Activated naive CD8-positive, alpha-beta T cell treated with anti-CD3 and anti-CD28 coated beads, Interleukin-2, amount 10 ng/mL, durations not matched to agents 7 days and 5 days (primary cell): ENCODE measurements around the gene CHST13. TPM values are rescaled to one million over a fixed set of nuclear protein-coding genes. Genes with fewer than 3 reads are reported as not detected.

Experiments
- ATAC-seq: fragments of 150-1000 bp; cut with Tn5 transposase; one replicate; pipeline ENCODE4 v1.10.0; 2021; ENCODE audit warnings: low read depth, moderate library complexity
- POLR2A ChIA-PET: fragments of 350-600 bp; sonication (Branson Sonifier 250); formaldehyde crosslinking; loops from one replicate; lab custom pipeline; 2021; ENCODE audit warnings: antibody characterized with exemption; lab: Charles Lee
- DNase-seq: peaks from one replicate; pipeline ENCODE4 v3.0.0; 2021
- H3K27ac Mint-ChIP-seq: one replicate; pipeline ENCODE4 v1.8.0; 2022; ENCODE audit warnings: mild to moderate bottlenecking, mixed read lengths
- H3K27me3 Mint-ChIP-seq: one replicate; pipeline ENCODE4 v1.8.0; 2022; ENCODE audit warnings: mild to moderate bottlenecking, moderate library complexity, mixed read lengths
- H3K36me3 Mint-ChIP-seq: one replicate; pipeline ENCODE4 v1.8.0; 2021; ENCODE audit warnings: mild to moderate bottlenecking, mixed read lengths
- H3K4me1 Mint-ChIP-seq: one replicate; pipeline ENCODE4 v1.8.0; 2021; ENCODE audit warnings: mixed read lengths
- H3K4me3 Mint-ChIP-seq: one replicate; pipeline ENCODE4 v1.8.0; 2022; ENCODE audit warnings: mild to moderate bottlenecking, moderate library complexity, mixed read lengths
- H3K9me3 Mint-ChIP-seq: one replicate; pipeline ENCODE4 v1.8.0; 2021; ENCODE audit warnings: mixed read lengths
- total RNA-seq, 2 experiments: library from RNA; stranded (reverse); gene quantifications; one replicate each; pipeline ENCODE4 v1.2.3, GENCODE V29; 2021

The CHST13 gene
- total RNA-seq, 2 experiments from 2014 or later, result 0.28 TPM; not detected in 1

- POLR2A ChIA-PET, result interaction anchor here (1.1 kb wide), 1 partner anchor 14 kb away, joined by 3 read pairs; no protein-coding TSS in a partner anchor
- Mint-ChIP-seq H3K9me3 (no peaks in the 10 kb centered on the region), H3K36me3 (no peaks in the 10 kb centered on the region), H3K4me1 (peaks cover 10% of the 10 kb centered on the region), H3K27me3 (no peaks in the 10 kb centered on the region), H3K4me3 (no peak overlapping the region), H3K27ac (peak overlapping the region; percentile 48)
- DNase-seq (no peak), ATAC-seq (no peak)
These were observed 41.3 kb upstream of the CHST13 start for GRCh38 chr3:126482503-126483255.

GRCh38 chr3:126483321-126483761, 40.6 kb upstream of the CHST13 start:
- no peak overlapping the region for H3K4me3 Mint-ChIP-seq
- POLR2A ChIA-PET, result interaction anchor here (1.1 kb wide), 1 partner anchor 14 kb away, joined by 3 read pairs; no protein-coding TSS in a partner anchor
- no peak for ATAC-seq
- DNase-seq, result no peak
- peaks cover 10% of the 10 kb centered on the region for H3K4me1 Mint-ChIP-seq
- no peaks in the 10 kb centered on the region for H3K36me3 Mint-ChIP-seq
- no peak overlapping the region for H3K27ac Mint-ChIP-seq
- no peaks in the 10 kb centered on the region for H3K27me3 Mint-ChIP-seq
- H3K9me3 Mint-ChIP-seq, result no peaks in the 10 kb centered on the region

GRCh38 chr3:126484148-126484547, 39.8 kb upstream of the CHST13 start:
- POLR2A ChIA-PET, result no interaction called here
- peaks cover 10% of the 10 kb centered on the region for H3K4me1 Mint-ChIP-seq
- H3K9me3 Mint-ChIP-seq, result no peaks in the 10 kb centered on the region
- no peak for DNase-seq
- ATAC-seq, result no peak
- H3K27ac Mint-ChIP-seq, result no peak overlapping the region
- no peaks in the 10 kb centered on the region for H3K36me3 Mint-ChIP-seq
- no peak overlapping the region for H3K4me3 Mint-ChIP-seq
- H3K27me3 Mint-ChIP-seq, result no peaks in the 10 kb centered on the region

GRCh38 chr3:126484662-126485061, 39.3 kb upstream of the CHST13 start:
- peak overlapping the region; percentile 74 for H3K27ac Mint-ChIP-seq
- POLR2A ChIA-PET, result no interaction called here
- H3K9me3 Mint-ChIP-seq, result no peaks in the 10 kb centered on the region
- H3K36me3 Mint-ChIP-seq, result no peaks in the 10 kb centered on the region
- DNase-seq, result no peak
- ATAC-seq, result no peak
- H3K27me3 Mint-ChIP-seq, result no peaks in the 10 kb centered on the region
- H3K4me3 Mint-ChIP-seq, result no peak overlapping the region
- peaks cover 10% of the 10 kb centered on the region for H3K4me1 Mint-ChIP-seq

- Mint-ChIP-seq H3K4me3 (no peak overlapping the region), H3K27ac (no peak overlapping the region), H3K27me3 (no peaks in the 10 kb centered on the region), H3K9me3 (no peaks in the 10 kb centered on the region), H3K36me3 (no peaks in the 10 kb centered on the region), H3K4me1 (peaks cover 10% of the 10 kb centered on the region)
- ATAC-seq, result no peak
- DNase-seq, result no peak
- POLR2A ChIA-PET, result interaction anchor here (0.9 kb wide), 1 partner anchor 10 kb away, joined by 4 read pairs; the partner anchor contains the start of gene ZXDC
These were observed 38.6 kb upstream of the CHST13 start for GRCh38 chr3:126485176-126485897.

- Mint-ChIP-seq H3K9me3 (no peaks in the 10 kb centered on the region), H3K27me3 (no peaks in the 10 kb centered on the region), H3K36me3 (no peaks in the 10 kb centered on the region), H3K4me3 (no peak overlapping the region), H3K4me1 (peaks cover 10% of the 10 kb centered on the region), H3K27ac (no peak overlapping the region)
- POLR2A ChIA-PET, result interaction anchor here (0.9 kb wide), 1 partner anchor 11 kb away, joined by 4 read pairs; the partner anchor contains the start of gene ZXDC
- no peak for ATAC-seq
- no peak for DNase-seq
These were observed 38.0 kb upstream of the CHST13 start for GRCh38 chr3:126485956-126486355.

- no peak for DNase-seq
- Mint-ChIP-seq H3K9me3 (no peaks in the 10 kb centered on the region), H3K4me3 (no peak overlapping the region), H3K36me3 (no peaks in the 10 kb centered on the region), H3K4me1 (peaks cover 10% of the 10 kb centered on the region), H3K27me3 (no peaks in the 10 kb centered on the region), H3K27ac (peak overlapping the region; percentile 87)
- no peak for ATAC-seq
- POLR2A ChIA-PET, result interaction anchor here (1.1 kb wide), 1 partner anchor 10 kb away, joined by 3 read pairs; the partner anchor contains the start of gene ZXDC
These were observed 37.6 kb upstream of the CHST13 start for GRCh38 chr3:126486360-126486847.

GRCh38 chr3:126487151-126487771, 36.7 kb upstream of the CHST13 start:
- Mint-ChIP-seq H3K4me1 (peaks cover 10% of the 10 kb centered on the region), H3K4me3 (peak overlapping the region; percentile 49), H3K27ac (peak overlapping the region; percentile 87), H3K36me3 (no peaks in the 10 kb centered on the region), H3K9me3 (no peaks in the 10 kb centered on the region), H3K27me3 (no peaks in the 10 kb centered on the region)
- ATAC-seq (peak; percentile 83), DNase-seq (no peak)
- POLR2A ChIA-PET, result interaction anchor here (1.1 kb wide), 1 partner anchor 11 kb away, joined by 3 read pairs; the partner anchor contains the start of gene ZXDC

GRCh38 chr3:126488185-126488584, 35.8 kb upstream of the CHST13 start:
- Mint-ChIP-seq H3K9me3 (no peaks in the 10 kb centered on the region), H3K4me3 (no peak overlapping the region), H3K4me1 (peaks cover 10% of the 10 kb centered on the region), H3K27me3 (no peaks in the 10 kb centered on the region), H3K36me3 (no peaks in the 10 kb centered on the region), H3K27ac (no peak overlapping the region)
- POLR2A ChIA-PET, result no interaction called here
- ATAC-seq (no peak), DNase-seq (no peak)

- Mint-ChIP-seq H3K9me3 (no peaks in the 10 kb centered on the region), H3K4me1 (peaks cover 12% of the 10 kb centered on the region), H3K27ac (no peak overlapping the region), H3K4me3 (no peak overlapping the region), H3K27me3 (no peaks in the 10 kb centered on the region), H3K36me3 (no peaks in the 10 kb centered on the region)
- DNase-seq, result no peak
- ATAC-seq, result no peak
- POLR2A ChIA-PET, result no interaction called here
These were observed 34.9 kb upstream of the CHST13 start for GRCh38 chr3:126488886-126489569.

GRCh38 chr3:126490619-126491018, 33.3 kb upstream of the CHST13 start:
- POLR2A ChIA-PET, result no interaction called here

GRCh38 chr3:126491221-126492013, 32.5 kb upstream of the CHST13 start:
- no peaks in the 10 kb centered on the region for H3K27me3 Mint-ChIP-seq
- ATAC-seq (no peak), DNase-seq (no peak)
- H3K4me3 Mint-ChIP-seq, result no peak overlapping the region
- H3K27ac Mint-ChIP-seq, result no peak overlapping the region
- no peaks in the 10 kb centered on the region for H3K9me3 Mint-ChIP-seq
- no peaks in the 10 kb centered on the region for H3K36me3 Mint-ChIP-seq
- POLR2A ChIA-PET, result no interaction called here
- peaks cover 14% of the 10 kb centered on the region for H3K4me1 Mint-ChIP-seq

More at GRCh38 chr3:126490619-126491018, 33.3 kb upstream of the CHST13 start:
- Mint-ChIP-seq H3K9me3 (no peaks in the 10 kb centered on the region), H3K27ac (no peak overlapping the region), H3K36me3 (no peaks in the 10 kb centered on the region), H3K4me3 (no peak overlapping the region), H3K4me1 (peaks cover 16% of the 10 kb centered on the region), H3K27me3 (no peaks in the 10 kb centered on the region)
- ATAC-seq (no peak), DNase-seq (no peak)
